Measurements from ENCODE around the gene CLCN5.

DNA sequence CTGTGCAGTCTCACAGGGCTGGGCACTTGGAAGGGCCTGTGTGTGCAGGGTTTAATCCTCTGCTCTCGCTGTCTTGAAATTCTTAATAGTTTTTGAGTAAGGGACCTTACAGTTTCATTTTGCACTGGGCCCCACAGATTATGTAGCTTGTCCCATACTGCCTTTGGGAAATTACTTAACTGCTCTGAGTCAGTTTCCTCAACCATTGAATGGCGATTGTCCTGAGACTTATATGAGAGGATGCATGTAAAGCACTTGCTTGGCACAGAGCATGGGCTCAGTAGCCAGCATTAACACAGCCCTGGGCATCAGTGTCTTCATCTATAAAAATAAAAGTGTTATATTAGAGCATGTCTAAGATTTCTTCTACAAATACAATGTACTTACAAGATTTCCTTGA, 55.8 kb downstream of the CLCN5 start:
- TF ChIP-seq TAF1 (IDR thresholded peaks at IDR 0.05; ENCODE audit: borderline replicate concordance, low read depth, low read length) (no peak), POLR2AphosphoS5 (IDR thresholded peaks at IDR 0.05; ENCODE audit: low read depth, low read length) (no peak)
